K562 (cell line): ENCODE results near the gene TSHZ1. TPM values are rescaled to one million over a fixed set of nuclear protein-coding genes. Genes with fewer than 3 reads are reported as not detected.

Experiments used
- ATAC-seq: fragments of 200-7000 bp; cut with Tn5 transposase; 3 replicates; pipeline ENCODE4 v1.9.1; 2020; ENCODE audit warnings: moderate library complexity
- BruUV-seq: library from RNA; stranded (reverse); fragments of 400-500 nt; replicated peaks from 2 replicates; lab custom pipeline; 2021; lab: Mats Ljungman, UMichigan
- CTCF ChIA-PET: fragments of 300-600 bp; formaldehyde crosslinking; extraction: SDS; loops from one replicate; lab custom pipeline; 2021; ENCODE audit warnings: low intra/inter-chr PET ratio; lab: Yijun Ruan, JAX
- POLR2A ChIA-PET: fragments of 300-600, 350-650 bp; sonication (Branson Sonifier 250); formaldehyde crosslinking; extraction: SDS; loops from one replicate; lab custom pipeline; 2021; ENCODE audit warnings: antibody characterized with exemption, inconsistent platforms; lab: Yijun Ruan, JAX
- DNase-seq, 4 experiments: peaks; one replicate each; pipeline versions ENCODE4 v3.0.0 to v3.0.0-alpha.2; 2011 to 2018; ENCODE audit warnings: low spot score in 3 of 4, mixed read lengths in 3 of 4; ENCODE audit errors: extremely low read depth in 1 of 4
- FAIRE-seq: peaks from 2 replicates; lab custom pipeline; 2011; peaks lifted over from hg19 to GRCh38; lab: Jason Lieb, UNC
- H2AFZ ChIP-seq: 2 replicates; pipeline ENCODE4 v1.6.0; 2011; ENCODE audit warnings: low read depth, low read length, control low read depth, inconsistent platforms
- H3K27ac ChIP-seq: fragments of 200-600 bp; 3 replicates; pipeline ENCODE4 v1.8.0; 2011; ENCODE audit warnings: low read depth, mild to moderate bottlenecking, control low read depth, inconsistent platforms, low read length, moderate library complexity, mixed read lengths; ENCODE audit errors: extremely low read depth
- H3K27me3 ChIP-seq, 2 experiments: fragments of 300-600 bp in 1 of 2; 2 replicates in 1 of 2; 3 replicates in 1 of 2; pipeline versions ENCODE4 v1.6.0 to v1.8.0; 2011; ENCODE audit warnings: inconsistent platforms in 2 of 2, low read length in 2 of 2, mild to moderate bottlenecking in 1 of 2, mixed read lengths in 1 of 2, moderate library complexity in 1 of 2; ENCODE audit not compliant: control insufficient read depth in 2 of 2, insufficient read depth in 2 of 2
- H3K36me3 ChIP-seq: fragments of 300-600 bp; 3 replicates; pipeline ENCODE4 v1.8.0; 2011; ENCODE audit warnings: mild to moderate bottlenecking, low read length, inconsistent platforms; ENCODE audit not compliant: control insufficient read depth, insufficient read depth
- H3K4me1 ChIP-seq, 2 experiments: fragments of 200-600 bp in 1 of 2; replicated peaks in 1 of 2; 2 replicates in 1 of 2; 3 replicates in 1 of 2; pipeline versions ENCODE4 v1.5.1 to v1.8.0; 2011; ENCODE audit warnings: inconsistent platforms in 2 of 2, low read length in 2 of 2, mild to moderate bottlenecking in 1 of 2, mixed read lengths in 1 of 2, moderate library complexity in 1 of 2; ENCODE audit not compliant: control insufficient read depth in 2 of 2, insufficient read depth in 2 of 2
- H3K4me2 ChIP-seq: 2 replicates; pipeline ENCODE4 v1.6.1; 2011; ENCODE audit warnings: low read length, control low read depth, inconsistent platforms, mixed read lengths; ENCODE audit not compliant: insufficient read depth
- H3K4me3 ChIP-seq: fragments of 200-600 bp; sonication (generic), shearing (Covaris generic); 2 replicates; pipeline ENCODE4 v1.5.1; 2016; ENCODE audit warnings: control low read depth, inconsistent platforms
- H3K79me2 ChIP-seq: fragments of 200-600 bp; 3 replicates; pipeline ENCODE4 v1.8.0; 2011; ENCODE audit warnings: low read length, inconsistent platforms; ENCODE audit not compliant: control insufficient read depth, insufficient read depth
- H3K9ac ChIP-seq, 2 experiments: 2 replicates each; pipeline versions ENCODE4 v1.6.0 to v1.6.1; 2011; ENCODE audit warnings: low read depth in 2 of 2, low read length in 2 of 2, control low read depth in 1 of 2, inconsistent platforms in 1 of 2, mild to moderate bottlenecking in 1 of 2, mixed read lengths in 1 of 2; ENCODE audit not compliant: insufficient read depth in 1 of 2
- H3K9me1 ChIP-seq: one replicate; pipeline ENCODE4 v1.6.0; 2011; ENCODE audit warnings: inconsistent platforms, mild to moderate bottlenecking, low read length, moderate library complexity; ENCODE audit not compliant: control insufficient read depth, insufficient read depth
- H3K9me3 ChIP-seq: replicated peaks from 2 replicates; pipeline ENCODE4 v1.5.1; 2011; ENCODE audit warnings: low read depth, low read length, inconsistent platforms; ENCODE audit not compliant: control insufficient read depth, insufficient read depth
- H4K20me1 ChIP-seq: replicated peaks from 2 replicates; pipeline ENCODE4 v1.6.1; 2011; ENCODE audit warnings: low read length, inconsistent platforms, mixed read lengths; ENCODE audit not compliant: control insufficient read depth, insufficient read depth
- CHAMP1 ChIP-seq: fragments of 450-650 bp; IDR thresholded peaks from 2 replicates; pipeline ENCODE4 v1.6.1; 2016; ENCODE audit warnings: mild to moderate bottlenecking
- DPF2 ChIP-seq: fragments of 450-650 bp; IDR thresholded peaks from 2 replicates; pipeline ENCODE4 v1.6.1; 2016
- EHMT2 ChIP-seq: fragments of 450-650 bp; IDR thresholded peaks from 2 replicates; pipeline ENCODE4 v1.6.1; 2018; ENCODE audit warnings: antibody characterized with exemption
- FOXJ3 ChIP-seq: sonication (generic); formaldehyde crosslinking; IDR thresholded peaks from 2 replicates; pipeline ENCODE4 v1.4.0; 2020; ENCODE audit warnings: mild to moderate bottlenecking, missing genetic modification reagents
- FOXM1 ChIP-seq, 2 experiments: fragments of 450-650 bp in 1 of 2; sonication (generic) in 1 of 2; formaldehyde crosslinking in 1 of 2; IDR thresholded peaks; 2 replicates each; pipeline versions ENCODE4 v1.6.1 to v1.9.0; 2017 to 2022; ENCODE audit warnings: low read depth in 2 of 2, mild to moderate bottlenecking in 2 of 2, missing genetic modification reagents in 1 of 2, moderate library complexity in 1 of 2
- GTF2F1 ChIP-seq: IDR thresholded peaks from 2 replicates; pipeline ENCODE4 v1.6.1; 2011; ENCODE audit warnings: low read depth, low read length, improper control_type of control experiment
- HDGF ChIP-seq: fragments of 450-650 bp; IDR thresholded peaks from 2 replicates; pipeline ENCODE4 v1.6.1; 2016
- HNRNPL ChIP-seq: fragments of 200-400 bp; formaldehyde crosslinking; IDR thresholded peaks from 2 replicates; pipeline ENCODE4 v1.6.1; 2017; ENCODE audit warnings: low read depth, mild to moderate bottlenecking, low read length
- ILK ChIP-seq: fragments of 450-650 bp; IDR thresholded peaks from 2 replicates; pipeline ENCODE4 v1.6.1; 2016; ENCODE audit warnings: missing genetic modification characterization, low read depth, mild to moderate bottlenecking, missing compliant biosample characterization, moderate library complexity, borderline replicate concordance
- MCM2 ChIP-seq: fragments of 450-650 bp; IDR thresholded peaks from 2 replicates; pipeline ENCODE4 v1.6.1; 2017; ENCODE audit warnings: low read depth, mild to moderate bottlenecking
- NELFE ChIP-seq: IDR thresholded peaks from 2 replicates; pipeline ENCODE4 v1.6.1; 2011; ENCODE audit warnings: mild to moderate bottlenecking; ENCODE audit not compliant: insufficient read depth, insufficient read length
- RCOR1 ChIP-seq, 2 experiments: IDR thresholded peaks; 2 replicates each; pipeline ENCODE4 v1.6.1; 2012; ENCODE audit warnings: low read depth in 2 of 2, low read length in 2 of 2, borderline replicate concordance in 1 of 2, improper control_type of control experiment in 1 of 2
- RHOXF2B ChIP-seq: fragments of 250-450 bp; sonication (Bioruptor Pico); conservative IDR thresholded peaks from 2 replicates; pipeline ENCODE4 v1.5.1; 2021
- TCF3 ChIP-seq: sonication (generic); formaldehyde crosslinking; IDR thresholded peaks from 2 replicates; pipeline ENCODE4 v1.4.0; 2020; ENCODE audit warnings: mild to moderate bottlenecking, missing genetic modification reagents
- TEAD2 ChIP-seq: fragments of 450-650 bp; IDR thresholded peaks from 2 replicates; pipeline ENCODE4 v1.6.1; 2016; ENCODE audit warnings: missing genetic modification characterization, control low read depth, missing compliant biosample characterization
- ZNF175 ChIP-seq: fragments of 200-800 bp; sonication (Bioruptor generic); IDR thresholded peaks from 2 replicates; pipeline ENCODE4 v1.6.1; 2016; ENCODE audit warnings: low read depth, mild to moderate bottlenecking, missing genetic modification characterization, missing compliant biosample characterization
- ZNF511 ChIP-seq: sonication (generic); formaldehyde crosslinking; IDR thresholded peaks from 2 replicates; pipeline ENCODE4 v1.8.0; 2022; ENCODE audit warnings: mild to moderate bottlenecking, missing genetic modification reagents
- ZNF551 ChIP-seq: fragments of 250-450 bp; sonication (Bioruptor Pico); IDR thresholded peaks from 2 replicates; pipeline ENCODE4 v1.5.0; 2021; ENCODE audit warnings: mild to moderate bottlenecking, moderate library complexity
- ZNF696 ChIP-seq: fragments of 250-450 bp; sonication (Bioruptor Pico); conservative IDR thresholded peaks from 2 replicates; pipeline ENCODE4 v1.4.0; 2020; ENCODE audit warnings: mild to moderate bottlenecking, moderate library complexity
- WGBS: fragments of 100-300 bp; shearing (Covaris generic); methylation state at CpG from one replicate; pipeline ENCODE4 v1.1.6; 2016; ENCODE audit warnings: low coverage, mixed read lengths; ENCODE audit not compliant: insufficient coverage; ENCODE audit errors: missing lambda C conversion rate; 5-methylcytosine and 5-hydroxymethylcytosine counted together
- in situ Hi-C: fragments of 300-500 bp; cut with MboI; formaldehyde crosslinking; loops from 4 replicates; pipeline ENCODE4 v1.15.0; 2018; ENCODE audit warnings: inconsistent platforms, mixed read lengths
- intact Hi-C: fragments of 100-400 bp; cut with micrococcal nuclease; formaldehyde crosslinking; loops from 2 replicates; pipeline ENCODE4 v1.14.2; 2022
- polyA plus RNA-seq, 8 experiments: library from polyadenylated mRNA; depleted of rRNA in 4 of 8; stranded (reverse) in 5 of 8; unstranded in 3 of 8; fragments of >200 nt; fragmentation: Nextera tagmentation in 2 of 8; fragmentation: Illumina TruSeq in 1 of 8; extraction: Ambion mirVana in 2 of 8; extraction: Trizol in 1 of 8; gene quantifications; 2 replicates each; pipeline versions ENCODE4 v1.2.1 to v1.2.3, GENCODE V29; 2011 to 2014; ENCODE audit warnings: inconsistent platforms in 1 of 8, missing spikeins in 1 of 8
- total RNA-seq, 7 experiments: library from RNA; depleted of rRNA in 6 of 7; stranded (reverse); fragments of >200 nt in 6 of 7; fragmentation: Illumina TruSeq in 2 of 7; extraction: Trizol in 2 of 7; gene quantifications; 2 replicates each; pipeline versions ENCODE4 v1.2.1 to v1.2.3, GENCODE V29; 2011 to 2021; ENCODE audit warnings: low replicate concordance in 1 of 7

The TSHZ1 gene
- total and polyA plus RNA-seq, 9 of the 15 experiments (the other 6 are each of a cell fraction or from before 2014, with no cell fraction given), result 1.1 to 7.2 (median 2.7) TPM

- DNase-seq (no peak), ATAC-seq (no peak), FAIRE-seq (no peak)
- Histone ChIP-seq H3K79me2 (peaks cover 68% of the 10 kb centered on the region), H3K9me3 (no peaks in the 10 kb centered on the region), H3K4me1 (peaks cover 6 to 31% of the 10 kb centered on the region in 2 experiments; a peak in 4 of 5 replicates), H3K4me3 (peak overlapping the region; percentile 18; the same call in 1 of the 2 replicates), H3K9ac (0 out of 4 replicates have a peak overlapping the region, but pooled peaks of 1 of the 2 experiments have one; percentile 7), H3K27ac (peak overlapping the region; percentile 61; the same call in 1 of the 3 replicates), H3K9me1 (peaks cover 3% of the 10 kb centered on the region), H3K4me2 (no peak overlapping the region), H4K20me1 (no peaks in the 10 kb centered on the region; the same call in 1 of the 2 replicates), H3K36me3 (peaks cover 24% of the 10 kb centered on the region; the same call in 2 of the 3 replicates), H2AFZ (0 out of 2 replicates have a peak overlapping the region, but pooled peaks have one; percentile 16), H3K27me3 (no peaks in the 10 kb centered on the region)
- in situ Hi-C loops (no loop called here), intact Hi-C loops (no loop called here)
- no TSS peak for BruUV-seq
- TF ChIP-seq ZNF175 (CRISPR knock-in tag) (no peak), NELFE (no peak), TEAD2 (tag) (no peak), RCOR1 (IDR thresholded peaks at IDR 0.05; ENCODE audit: borderline replicate concordance in 1 of 2, low read depth in 2 of 2, low read length in 2 of 2) (no peak), ILK (tag) (no peak), DPF2 (no peak), ZNF511 (CRISPR knock-in tag) (no peak), HDGF (no peak), ZNF551 (CRISPR knock-in tag) (no peak), TCF3 (no peak), MCM2 (no peak), FOXM1 (IDR thresholded peaks at IDR 0.05; ENCODE audit: low read depth) (no peak), FOXM1 (CRISPR knock-in tag; IDR thresholded peaks at IDR 0.05; ENCODE audit: low read depth) (no peak), EHMT2 (no peak), ZNF696 (CRISPR knock-in tag) (no peak), FOXJ3 (CRISPR knock-in tag) (no peak), CHAMP1 (no peak), GTF2F1 (no peak), RHOXF2B (no peak), HNRNPL (no peak)
- ChIA-PET POLR2A (interaction anchor here (0.6 kb wide), 1 partner anchor 228 kb away, joined by 4 read pairs; no protein-coding TSS in a partner anchor), CTCF (no interaction called here)
- WGBS, result 90% methylated on average over 2 of the region's 75 CpGs
Observed at GRCh38 chr18:75204732-75205513, 5.7 kb upstream of the TSHZ1 start.
